Measurements from ENCODE around the gene SLC35A3.

- no peak for TF ChIP-seq EP300 (IDR thresholded peaks at IDR 0.05; ENCODE audit: borderline replicate concordance in 1 of 2, control insufficient read depth in 1 of 2, low read depth in 2 of 2, low read length in 2 of 2)
- no peak for TF ChIP-seq ZNF24 (IDR thresholded peaks at IDR 0.05)
- no peak for TF ChIP-seq CUX1 (IDR thresholded peaks at IDR 0.05; ENCODE audit: insufficient replicate concordance, low read depth, low read length)
These were observed 19.3 kb upstream of the SLC35A3 start for GRCh38 chr1:99950486-99950885.
